Esophagus (tissue), 2 donors: Measurements from ENCODE around the gene FRRS1. TPM values are rescaled to one million over a fixed set of nuclear protein-coding genes. Genes with fewer than 3 reads are reported as not detected.

Experiments used
- H3K27ac ChIP-seq, 2 donors: one replicate each; pipeline ENCODE4 v1.5.1; 2013; ENCODE audit warnings: low read depth in 2 of 2, mild to moderate bottlenecking in 2 of 2, inconsistent platforms in 1 of 2, low read length in 1 of 2, moderate library complexity in 1 of 2
- H3K27me3 ChIP-seq, 2 donors: one replicate each; pipeline ENCODE4 v1.6.1; 2013; ENCODE audit warnings: low read length in 2 of 2, control low read depth in 1 of 2, mild to moderate bottlenecking in 1 of 2; ENCODE audit not compliant: insufficient read depth in 2 of 2, control insufficient read depth in 1 of 2
- H3K36me3 ChIP-seq, 2 donors: one replicate each; pipeline ENCODE4 v1.6.1; 2013; ENCODE audit warnings: low read length in 1 of 2; ENCODE audit not compliant: control insufficient read depth in 2 of 2, insufficient read depth in 2 of 2
- H3K4me1 ChIP-seq, 2 donors: one replicate each; pipeline ENCODE4 v1.6.1; 2013; ENCODE audit warnings: low read length in 1 of 2; ENCODE audit not compliant: control insufficient read depth in 2 of 2, insufficient read depth in 2 of 2
- H3K4me3 ChIP-seq, 2 donors: one replicate each; pipeline ENCODE4 v1.5.1; 2013; ENCODE audit warnings: low read length in 2 of 2, mild to moderate bottlenecking in 2 of 2, low read depth in 1 of 2, moderate library complexity in 1 of 2
- H3K9me3 ChIP-seq, 2 donors: one replicate each; pipeline ENCODE4 v1.6.1; 2013; ENCODE audit warnings: mild to moderate bottlenecking in 2 of 2, low read depth in 1 of 2, low read length in 1 of 2, moderate library complexity in 1 of 2; ENCODE audit not compliant: control insufficient read depth in 2 of 2, insufficient read depth in 1 of 2
- WGBS, 2 donors: extraction: QIAGEN DNeasy Blood & Tissue Kit; methylation state at CpG; one replicate each; pipeline ENCODE4 v1.1.7; 2013; 5-methylcytosine and 5-hydroxymethylcytosine counted together
- polyA plus RNA-seq, 2 donors: library from polyadenylated mRNA; stranded (reverse); fragments of 200-250 nt; gene quantifications; one replicate each; pipeline ENCODE4 v1.2.3, GENCODE V29; 2013
- donor health status: healthy with polysubstance abuse.
- donor health status: Bipolar disorder and iron deficiency.

The FRRS1 gene
- polyA plus RNA-seq, 2 donors = 2.3 to 5.2 TPM

GRCh38 chr1:99675292-99675691 lies 91.1 kb downstream of the FRRS1 start:
- Histone ChIP-seq H3K36me3 (peaks cover 0 to 4% of the 10 kb centered on the region in 2 donors), H3K4me3 (no peak overlapping the region)

GRCh38 chr1:99674115-99675064 lies 92.0 kb downstream of the FRRS1 start:
- H3K4me3 ChIP-seq = no peak overlapping the region
- no peak overlapping the region for H3K27ac ChIP-seq
- 58 to 62% methylated on average over 6 of the region's 6 CpGs for WGBS, 2 donors
- H3K27me3 ChIP-seq = no peaks in the 10 kb centered on the region
- H3K4me1 ChIP-seq = no peaks in the 10 kb centered on the region
- H3K9me3 ChIP-seq = no peaks in the 10 kb centered on the region
- H3K36me3 ChIP-seq = no peaks in the 10 kb centered on the region

More at GRCh38 chr1:99675292-99675691, 91.1 kb downstream of the FRRS1 start:
- Histone ChIP-seq H3K27ac (no peak overlapping the region), H3K9me3 (no peaks in the 10 kb centered on the region), H3K4me1 (no peaks in the 10 kb centered on the region), H3K27me3 (no peaks in the 10 kb centered on the region)

GRCh38 chr1:99673315-99673714 lies 93.1 kb downstream of the FRRS1 start:
- Histone ChIP-seq H3K4me1 (no peaks in the 10 kb centered on the region), H3K36me3 (peaks cover 0 to 3% of the 10 kb centered on the region in 2 donors), H3K4me3 (no peak overlapping the region), H3K9me3 (no peaks in the 10 kb centered on the region), H3K27me3 (no peaks in the 10 kb centered on the region), H3K27ac (no peak overlapping the region)
- 67 to 79% methylated on average over 4 to 5 of the region's 5 CpGs for WGBS, 2 donors

- Histone ChIP-seq H3K36me3 (peaks cover 0 to 4% of the 10 kb centered on the region in 2 donors), H3K4me3 (no peak overlapping the region), H3K27me3 (no peaks in the 10 kb centered on the region), H3K9me3 (no peaks in the 10 kb centered on the region), H3K27ac (no peak overlapping the region), H3K4me1 (no peaks in the 10 kb centered on the region)
- WGBS, 2 donors = 58 to 69% methylated on average over 6 of the region's 6 CpGs
Measured at GRCh38 chr1:99672530-99673213, 93.8 kb downstream of the FRRS1 start.

- Histone ChIP-seq H3K9me3 (no peaks in the 10 kb centered on the region), H3K27me3 (no peaks in the 10 kb centered on the region), H3K4me3 (no peak overlapping the region), H3K4me1 (no peaks in the 10 kb centered on the region), H3K36me3 (peaks cover 0 to 4% of the 10 kb centered on the region in 2 donors), H3K27ac (no peak overlapping the region)
- WGBS, 2 donors = 70 to 79% methylated on average over 4 of the region's 4 CpGs
Measured at GRCh38 chr1:99672038-99672437, 94.4 kb downstream of the FRRS1 start.

GRCh38 chr1:99670583-99670982 lies 95.9 kb downstream of the FRRS1 start:
- Histone ChIP-seq H3K27ac (no peak overlapping the region), H3K9me3 (no peaks in the 10 kb centered on the region), H3K4me1 (no peaks in the 10 kb centered on the region), H3K27me3 (no peaks in the 10 kb centered on the region), H3K36me3 (peaks cover 0 to 4% of the 10 kb centered on the region in 2 donors), H3K4me3 (no peak overlapping the region)
- 69 to 72% methylated on average over 1 of the region's 1 CpG for WGBS, 2 donors

GRCh38 chr1:99669821-99670220 lies 96.6 kb downstream of the FRRS1 start:
- WGBS, 2 donors = 87 to 90% methylated on average over 2 of the region's 2 CpGs
- H3K9me3 ChIP-seq = no peaks in the 10 kb centered on the region
- H3K27me3 ChIP-seq = no peaks in the 10 kb centered on the region
- no peak overlapping the region for H3K4me3 ChIP-seq
- H3K27ac ChIP-seq = no peak overlapping the region
- no peaks in the 10 kb centered on the region for H3K4me1 ChIP-seq
- H3K36me3 ChIP-seq = peaks cover 0 to 4% of the 10 kb centered on the region in 2 donors

- 80 to 87% methylated on average over 4 of the region's 4 CpGs for WGBS, 2 donors
- H3K9me3 ChIP-seq = no peaks in the 10 kb centered on the region
- no peaks in the 10 kb centered on the region for H3K27me3 ChIP-seq
- H3K36me3 ChIP-seq = peaks cover 0 to 4% of the 10 kb centered on the region in 2 donors
- no peaks in the 10 kb centered on the region for H3K4me1 ChIP-seq
- no peak overlapping the region for H3K4me3 ChIP-seq
- peak overlapping the region in 1 of 2 donors; percentile 4 for H3K27ac ChIP-seq
Measured at GRCh38 chr1:99669376-99669775, 97.1 kb downstream of the FRRS1 start.

GRCh38 chr1:99665212-99665611 lies 101.2 kb downstream of the FRRS1 start:
- Histone ChIP-seq H3K36me3 (peaks cover 3 to 4% of the 10 kb centered on the region in 2 donors), H3K4me1 (no peaks in the 10 kb centered on the region), H3K4me3 (no peak overlapping the region), H3K27me3 (no peaks in the 10 kb centered on the region), H3K27ac (no peak overlapping the region), H3K9me3 (no peaks in the 10 kb centered on the region)
- WGBS, 2 donors = 74 to 80% methylated on average over 1 of the region's 1 CpG
